ENCODE measurements around the gene FBXO9.

The FBXO9 gene

DNA sequence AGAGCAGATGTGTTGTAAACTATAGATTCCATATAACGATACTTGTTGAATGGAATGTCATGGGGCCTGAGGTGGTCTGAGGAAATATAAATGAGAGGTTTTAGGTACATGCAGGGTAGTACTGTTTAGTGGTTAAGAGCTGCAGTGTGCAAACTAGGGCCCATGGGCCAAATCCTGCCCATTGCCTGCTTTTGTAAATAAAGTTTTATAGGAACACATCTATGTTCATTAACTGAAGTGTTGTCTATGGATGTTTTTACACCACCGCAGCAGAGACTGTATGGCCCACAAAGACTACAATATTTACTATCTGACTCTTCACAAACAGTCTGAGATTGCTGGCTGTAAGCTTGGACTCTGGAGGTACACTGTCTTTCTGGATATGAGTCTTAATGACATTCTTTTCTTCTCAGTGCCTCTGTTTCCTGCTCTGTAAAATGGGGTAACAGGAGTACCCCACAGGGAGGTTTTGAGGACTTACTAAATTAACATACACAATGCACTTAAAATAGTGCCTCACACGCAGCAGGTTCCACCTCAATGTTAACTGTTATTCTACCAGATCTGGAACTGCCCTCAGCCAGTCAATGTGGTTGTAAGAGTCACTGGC is 70.9 kb downstream of the FBXO9 start:
- no peak for DNase-seq (ENCODE audit: low read depth)

- DNase-seq (ENCODE audit: low read depth), result no peak
Measured at GRCh38 chr6:53139841-53140413, 74.7 kb downstream of the FBXO9 start.

- no peak for DNase-seq (ENCODE audit: low read depth)
Measured at GRCh38 chr6:53142810-53143209, 77.6 kb downstream of the FBXO9 start.

- no peak for DNase-seq (ENCODE audit: low read depth)
Measured at GRCh38 chr6:53143710-53144109, 78.5 kb downstream of the FBXO9 start.

- DNase-seq (ENCODE audit: low read depth), result no peak
Measured at GRCh38 chr6:53144802-53145201, 79.6 kb downstream of the FBXO9 start.

- DNase-seq (ENCODE audit: low read depth), result no peak
Measured at GRCh38 chr6:53148684-53149083, 83.5 kb downstream of the FBXO9 start, which contains the start of gene GCM1. Gene GCM1, minus strand, starts transcription at chr6:53148841. Its CDS starts 3,209 bp downstream, at chr6:53145632.
